Muscle layer of duodenum (tissue), 2 donors: Measurements from ENCODE around the gene SLC24A4.
A peak's percentile ranks its signal among the peaks of the same experiment; 100 is the strongest.

Source experiments
- H3K27ac ChIP-seq: one replicate; pipeline ENCODE4 v1.7.0; 2013; ENCODE audit warnings: mild to moderate bottlenecking, low read length
- H3K27me3 ChIP-seq: one replicate; pipeline ENCODE4 v1.7.0; 2013; ENCODE audit warnings: low read depth, mild to moderate bottlenecking, control low read depth, low read length
- H3K36me3 ChIP-seq, 2 donors: one replicate each; pipeline ENCODE4 v1.7.0; 2013; ENCODE audit warnings: low read length in 2 of 2, control low read depth in 1 of 2, mild to moderate bottlenecking in 1 of 2; ENCODE audit not compliant: insufficient read depth in 2 of 2, control insufficient read depth in 1 of 2
- H3K4me1 ChIP-seq, 2 donors: one replicate each; pipeline ENCODE4 v1.7.0; 2013; ENCODE audit warnings: low read length in 2 of 2, mild to moderate bottlenecking in 2 of 2, control low read depth in 1 of 2, moderate library complexity in 1 of 2; ENCODE audit not compliant: insufficient read depth in 2 of 2, control insufficient read depth in 1 of 2
- H3K4me3 ChIP-seq, 2 donors: one replicate each; pipeline ENCODE4 v1.7.0; 2013; ENCODE audit warnings: low read length in 2 of 2, low read depth in 1 of 2, mild to moderate bottlenecking in 1 of 2
- H3K9me3 ChIP-seq, 2 donors: one replicate each; pipeline ENCODE4 v1.7.0; 2013; ENCODE audit warnings: low read length in 2 of 2, control low read depth in 1 of 2, mild to moderate bottlenecking in 1 of 2; ENCODE audit not compliant: control insufficient read depth in 1 of 2
- donor health status: healthy.

SLC24A4 gene

DNA sequence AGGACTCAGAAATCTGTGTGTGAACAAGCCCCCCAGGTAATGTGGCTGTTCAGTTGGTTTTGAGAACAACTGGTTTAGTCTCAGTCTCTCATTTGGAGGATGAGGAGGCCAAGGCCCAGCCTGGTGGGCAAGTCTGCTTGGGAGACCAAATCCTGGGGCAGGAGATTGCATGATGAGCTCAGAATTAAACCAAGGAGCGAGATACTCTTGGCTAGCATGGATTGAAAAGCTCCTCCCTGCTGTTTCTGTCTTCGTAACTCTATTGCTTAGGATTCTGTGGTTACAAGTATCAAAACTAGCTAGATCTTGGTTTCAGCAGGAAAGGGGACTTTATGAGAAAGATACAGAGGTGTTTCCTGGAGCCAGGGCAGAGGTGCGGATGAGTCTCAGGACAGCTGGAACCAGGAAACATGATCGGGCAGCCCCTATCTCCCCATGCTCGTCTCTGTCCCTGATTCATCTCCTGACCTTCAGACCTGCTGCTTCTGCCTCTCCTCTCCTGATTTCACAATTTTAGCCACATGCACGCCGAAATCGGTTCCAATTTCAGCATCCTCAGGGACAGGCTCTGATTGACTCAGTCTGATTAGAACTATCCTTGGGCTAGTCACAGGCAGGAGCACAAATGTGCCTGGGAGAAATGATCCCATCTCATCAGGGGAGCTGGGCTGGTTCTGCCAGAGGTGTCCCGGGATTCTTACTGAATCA is 150.4 kb downstream of the SLC24A4 start:
- Histone ChIP-seq H3K27me3 (no peaks in the 10 kb centered on the region), H3K36me3 (no peaks in the 10 kb centered on the region), H3K9me3 (no peaks in the 10 kb centered on the region), H3K27ac (peak overlapping the region; percentile 10), H3K4me1 (peaks cover 0 to 4% of the 10 kb centered on the region in 2 donors), H3K4me3 (no peak overlapping the region)

DNA sequence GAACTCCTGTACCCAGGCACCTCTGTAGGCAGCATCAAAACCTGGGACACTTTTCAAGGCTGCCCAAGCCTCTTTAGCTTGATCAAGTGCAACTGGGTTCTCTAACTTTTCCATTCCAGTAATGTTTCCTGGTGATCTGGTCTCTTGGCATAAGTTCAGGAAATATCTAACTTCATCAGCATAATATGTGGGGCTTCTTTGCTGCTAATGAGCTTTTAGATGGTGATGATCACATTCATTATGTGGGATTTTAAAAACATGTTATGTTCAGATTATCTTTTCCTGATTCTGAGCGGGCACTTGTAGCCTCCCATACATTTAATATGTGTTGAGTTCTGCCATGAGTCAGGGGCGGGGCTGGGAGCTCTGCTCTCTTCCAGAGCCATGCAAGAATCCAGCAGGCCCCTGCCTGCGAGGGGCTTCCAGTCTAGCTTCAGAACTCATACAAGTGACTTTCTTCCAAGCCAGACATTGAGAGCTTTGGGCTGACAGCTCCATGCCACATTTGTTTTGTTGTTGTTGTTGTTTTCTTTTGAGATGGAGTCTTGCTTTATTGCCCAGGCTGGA is 151.1 kb downstream of the SLC24A4 start:
- Histone ChIP-seq H3K27ac (peak overlapping the region; percentile 10), H3K27me3 (no peaks in the 10 kb centered on the region)

DNA sequence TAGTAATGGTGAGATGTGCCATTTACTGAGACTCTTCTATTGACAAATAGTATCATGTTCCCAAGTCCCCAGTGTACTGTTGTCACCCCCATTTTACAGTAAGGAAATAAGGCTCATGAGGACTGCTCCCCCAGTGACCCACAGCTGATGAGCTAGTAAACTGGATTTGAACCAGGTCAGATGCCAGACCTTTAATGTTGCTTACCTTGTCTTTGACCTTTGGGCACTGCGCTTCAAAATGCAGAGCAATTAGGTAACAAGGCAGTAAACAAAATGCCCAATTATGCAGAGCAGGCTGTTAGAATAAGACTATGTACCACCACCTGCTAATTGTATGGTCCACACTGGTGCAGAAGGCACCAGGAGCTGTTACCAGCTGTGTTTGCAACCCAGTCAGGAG is 152.1 kb downstream of the SLC24A4 start:
- Histone ChIP-seq H3K27me3 (no peaks in the 10 kb centered on the region), H3K4me3 (no peak overlapping the region), H3K27ac (no peak overlapping the region), H3K4me1 (peaks cover 0 to 4% of the 10 kb centered on the region in 2 donors), H3K36me3 (no peaks in the 10 kb centered on the region), H3K9me3 (no peaks in the 10 kb centered on the region)

More for the DNA sequence above, 151.1 kb downstream of the SLC24A4 start:
- H3K9me3 ChIP-seq: no peaks in the 10 kb centered on the region
- H3K4me1 ChIP-seq: peaks cover 0 to 4% of the 10 kb centered on the region in 2 donors
- H3K36me3 ChIP-seq: no peaks in the 10 kb centered on the region
- H3K4me3 ChIP-seq: no peak overlapping the region

DNA sequence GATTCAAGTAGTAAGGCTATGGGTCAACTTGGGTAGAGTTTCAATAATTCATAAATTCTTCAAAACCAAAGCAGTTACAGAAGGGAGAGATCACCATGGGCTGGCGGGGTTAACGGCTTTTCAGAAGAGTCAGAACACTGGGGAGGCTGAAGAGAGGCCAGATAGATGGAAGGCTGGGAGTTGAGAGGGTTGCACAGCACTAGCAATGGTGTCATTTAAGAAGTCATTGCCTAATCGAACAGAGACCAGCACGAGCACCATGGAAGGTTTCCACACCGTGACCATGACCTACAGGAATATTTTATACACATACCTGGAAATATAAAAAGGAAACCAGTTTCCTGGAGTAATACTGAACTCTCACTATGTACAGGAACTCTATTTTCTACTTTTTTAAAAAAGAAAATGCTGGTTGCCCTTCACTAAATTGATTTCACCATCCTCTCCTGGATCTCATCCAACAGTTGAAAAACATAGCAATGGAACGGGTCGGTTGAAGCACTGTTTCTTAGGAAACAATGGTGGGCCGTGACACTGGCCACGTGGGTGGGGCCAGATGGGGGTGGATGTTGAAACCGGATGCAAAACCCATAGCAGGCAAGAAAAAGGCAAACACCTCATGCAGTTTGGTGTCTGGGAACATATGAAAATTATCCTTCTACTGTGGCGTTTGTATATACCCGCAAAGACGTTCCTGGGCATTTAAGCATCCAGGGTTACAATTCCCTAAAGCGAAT is 152.7 kb downstream of the SLC24A4 start:
- Histone ChIP-seq H3K36me3 (no peaks in the 10 kb centered on the region), H3K4me3 (peak overlapping the region in 1 of 2 donors; percentile 8), H3K4me1 (peaks cover 0 to 4% of the 10 kb centered on the region in 2 donors), H3K27me3 (no peaks in the 10 kb centered on the region), H3K27ac (no peak overlapping the region), H3K9me3 (no peaks in the 10 kb centered on the region)

DNA sequence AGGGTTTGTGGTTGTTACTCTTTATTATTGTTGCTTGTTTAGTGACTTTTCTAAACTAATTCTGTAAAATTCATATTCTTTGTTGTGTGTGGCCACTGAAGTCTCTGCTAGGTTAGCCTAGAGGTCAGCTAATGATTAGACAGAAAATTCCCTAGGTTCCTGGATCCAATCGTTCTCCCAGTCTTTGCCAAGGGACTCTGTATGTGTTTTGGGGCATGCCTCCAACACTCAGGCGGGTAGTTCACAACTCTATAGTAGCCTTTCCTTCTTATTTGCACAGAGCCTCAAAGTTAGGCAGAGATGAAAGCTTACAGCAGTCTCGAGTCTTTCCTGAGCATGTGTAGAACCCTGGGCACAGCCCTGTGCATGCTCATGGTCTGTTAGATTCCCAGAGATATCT is 157.9 kb downstream of the SLC24A4 start:
- no peak overlapping the region for H3K27ac ChIP-seq
- H3K4me1 ChIP-seq: peaks cover 0 to 12% of the 10 kb centered on the region in 2 donors
- no peaks in the 10 kb centered on the region for H3K9me3 ChIP-seq
- H3K4me3 ChIP-seq: no peak overlapping the region
- no peaks in the 10 kb centered on the region for H3K36me3 ChIP-seq
- H3K27me3 ChIP-seq: no peaks in the 10 kb centered on the region

DNA sequence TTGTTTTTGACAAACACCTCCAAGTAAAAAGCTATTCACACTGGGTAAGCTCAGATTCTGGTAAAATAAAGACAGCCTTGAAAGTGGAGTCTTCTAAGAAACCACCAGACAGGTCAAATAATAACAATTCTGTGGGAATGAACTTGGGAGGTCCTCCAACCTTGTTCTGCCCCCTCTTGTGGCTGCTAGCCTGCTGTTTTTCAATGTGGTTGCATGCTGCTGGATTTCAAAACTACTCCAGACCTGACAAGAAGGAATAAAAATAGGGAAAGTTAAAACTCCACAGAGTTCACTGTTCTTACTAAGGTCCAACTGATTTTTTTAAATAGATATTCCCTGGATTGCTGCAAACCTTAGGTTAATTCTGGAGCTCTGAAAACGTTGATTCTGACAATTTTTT is 158.4 kb downstream of the SLC24A4 start:
- Histone ChIP-seq H3K36me3 (no peaks in the 10 kb centered on the region), H3K27me3 (no peaks in the 10 kb centered on the region), H3K27ac (no peak overlapping the region), H3K9me3 (no peaks in the 10 kb centered on the region), H3K4me1 (peaks cover 0 to 12% of the 10 kb centered on the region in 2 donors), H3K4me3 (no peak overlapping the region)

DNA sequence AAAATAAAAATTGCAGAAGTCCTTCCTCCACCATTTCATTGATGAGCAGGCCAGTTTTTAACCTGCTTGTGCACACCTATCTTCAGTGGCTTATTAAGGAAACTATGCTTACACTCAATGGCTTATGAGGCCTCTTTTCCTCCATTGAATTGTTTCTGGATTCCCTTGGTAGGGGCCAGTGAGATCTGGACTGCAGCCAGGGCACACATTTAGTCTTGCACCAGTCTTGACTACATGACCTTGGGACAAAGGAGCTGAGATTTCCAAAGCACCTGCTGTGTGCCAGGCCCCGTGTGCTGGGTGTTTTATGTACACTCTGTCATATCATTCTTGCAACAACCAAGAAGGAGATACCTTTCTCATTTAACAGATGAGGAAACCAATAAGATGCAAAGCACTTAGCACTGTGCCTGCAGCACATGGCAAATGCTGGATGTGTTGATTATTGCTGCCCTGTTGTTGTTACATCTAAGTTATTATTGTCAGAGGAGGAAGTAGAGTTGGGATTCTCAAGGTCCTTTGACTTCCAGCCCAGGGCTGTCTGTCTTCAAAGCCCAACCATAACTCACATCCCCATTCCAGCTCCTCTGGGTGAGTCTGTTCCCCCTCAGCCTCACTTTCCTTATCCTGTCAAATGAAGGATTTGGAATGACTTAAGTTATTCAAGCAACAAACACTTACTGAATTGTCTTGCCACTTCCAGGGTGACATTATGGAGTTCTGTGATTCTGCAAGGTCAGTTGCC is 159.0 kb downstream of the SLC24A4 start:
- Histone ChIP-seq H3K27me3 (no peaks in the 10 kb centered on the region), H3K36me3 (no peaks in the 10 kb centered on the region), H3K4me1 (peaks cover 0 to 12% of the 10 kb centered on the region in 2 donors), H3K4me3 (no peak overlapping the region), H3K27ac (no peak overlapping the region), H3K9me3 (no peaks in the 10 kb centered on the region)

DNA sequence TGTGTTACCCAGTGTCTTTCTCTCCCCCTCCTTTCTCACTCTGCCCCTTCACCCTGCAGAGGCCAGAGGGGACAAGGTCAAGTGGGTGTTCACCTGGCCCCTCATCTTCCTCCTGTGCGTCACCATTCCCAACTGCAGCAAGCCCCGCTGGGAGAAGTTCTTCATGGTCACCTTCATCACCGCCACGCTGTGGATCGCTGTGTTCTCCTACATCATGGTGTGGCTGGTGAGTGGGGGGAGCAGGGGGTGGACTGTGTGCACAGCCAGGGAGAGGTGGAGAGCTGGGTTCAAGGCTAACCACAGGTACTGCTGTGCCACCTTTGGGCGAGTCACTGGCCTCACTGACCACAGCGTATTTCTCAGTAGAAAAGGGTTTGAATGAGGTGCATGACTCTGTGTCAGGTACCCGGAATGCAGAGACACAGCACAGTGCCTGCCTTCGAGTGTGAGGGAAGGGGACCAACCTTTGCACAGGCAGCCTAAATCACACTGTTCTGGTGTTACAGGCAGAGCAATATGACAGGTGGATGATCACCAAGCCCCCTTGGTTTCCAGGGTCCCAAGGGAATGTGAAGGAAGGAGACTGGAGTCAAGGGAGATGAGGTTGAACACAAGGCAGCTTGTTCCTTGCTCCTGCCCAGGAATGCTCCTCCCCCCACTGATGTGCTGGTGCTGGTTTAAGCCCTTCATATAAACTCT is 159.8 kb downstream of the SLC24A4 start:
- no peaks in the 10 kb centered on the region for H3K9me3 ChIP-seq
- peaks cover 0 to 12% of the 10 kb centered on the region in 2 donors for H3K4me1 ChIP-seq
- no peak overlapping the region for H3K27ac ChIP-seq
- H3K4me3 ChIP-seq: no peak overlapping the region
- no peaks in the 10 kb centered on the region for H3K27me3 ChIP-seq
- H3K36me3 ChIP-seq: no peaks in the 10 kb centered on the region

DNA sequence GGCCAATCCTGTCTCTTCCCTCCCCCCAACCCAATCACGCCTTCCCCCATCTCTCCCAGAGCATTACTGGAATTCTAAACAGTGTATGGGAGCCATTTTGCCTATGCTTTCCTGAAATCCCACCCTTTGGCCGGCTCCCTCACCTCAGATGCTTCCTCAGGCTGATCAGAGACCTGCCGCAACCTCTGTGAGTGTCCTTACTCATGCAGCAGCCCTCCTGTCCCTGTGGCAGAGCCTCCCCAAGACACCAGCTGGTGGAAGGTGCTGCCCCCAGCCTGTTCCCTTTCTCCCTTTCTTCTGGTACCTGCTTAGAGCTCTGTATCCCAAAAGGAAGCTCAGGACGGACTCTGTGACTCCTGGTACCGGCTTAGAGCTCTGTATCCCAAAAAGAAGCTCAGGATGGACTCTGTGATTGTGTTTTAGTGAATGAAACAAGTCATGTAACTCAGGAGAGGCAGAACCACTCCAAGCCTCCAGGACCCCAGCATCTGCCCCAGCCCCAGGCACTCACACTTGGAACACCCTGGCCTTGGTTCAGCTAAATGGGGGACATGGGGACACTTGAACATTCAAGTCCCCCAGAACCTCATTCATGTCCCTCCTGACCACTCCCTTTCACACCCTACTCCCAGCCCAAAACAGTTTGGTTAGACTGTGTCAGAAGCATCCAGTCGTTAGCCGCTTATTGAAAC is 161.3 kb downstream of the SLC24A4 start:
- Histone ChIP-seq H3K9me3 (no peaks in the 10 kb centered on the region), H3K4me1 (peaks cover 0 to 12% of the 10 kb centered on the region in 2 donors), H3K27ac (no peak overlapping the region), H3K36me3 (no peaks in the 10 kb centered on the region), H3K4me3 (no peak overlapping the region), H3K27me3 (no peaks in the 10 kb centered on the region)

DNA sequence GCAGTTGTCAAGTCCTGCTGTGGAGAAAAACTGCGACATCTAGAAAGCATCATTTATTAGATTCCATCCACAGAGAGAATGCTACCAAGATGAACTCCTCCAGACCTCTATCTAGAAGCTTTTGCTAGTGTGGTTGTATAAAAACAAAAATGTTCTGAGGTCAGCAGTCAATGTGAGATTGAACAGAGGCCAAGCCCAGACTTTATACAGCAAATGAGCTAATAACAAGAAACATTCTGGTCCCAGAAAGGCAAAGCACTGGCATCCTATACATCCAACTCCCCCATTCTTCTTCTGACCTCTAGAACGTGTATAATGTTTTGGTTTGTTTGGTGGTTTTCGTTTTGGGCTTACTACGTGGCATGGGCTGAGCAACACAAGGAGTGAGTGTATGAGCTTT is 163.9 kb downstream of the SLC24A4 start:
- peak overlapping the region; percentile 11 for H3K27ac ChIP-seq
- peaks cover 0 to 8% of the 10 kb centered on the region in 2 donors for H3K4me1 ChIP-seq

More for the DNA sequence above, 163.9 kb downstream of the SLC24A4 start:
- no peaks in the 10 kb centered on the region for H3K36me3 ChIP-seq
- no peaks in the 10 kb centered on the region for H3K9me3 ChIP-seq
- no peak overlapping the region for H3K4me3 ChIP-seq
- H3K27me3 ChIP-seq: no peaks in the 10 kb centered on the region
